Uterus (tissue), 2 donors: ENCODE results near the gene ZFAND3.

Experiments used
- CTCF ChIP-seq, 4 experiments: fragments of 200-600 bp in 2 of 4; fragments of 450-650 bp in 2 of 4; sonication (generic) in 2 of 4; IDR thresholded peaks; one replicate each; pipeline ENCODE4 v1.5.1; 2016 to 2019; ENCODE audit warnings: antibody characterized with exemption in 4 of 4, mild to moderate bottlenecking in 2 of 4, moderate library complexity in 1 of 4
- POLR2A ChIP-seq, 2 donors: fragments of 450-650 bp; IDR thresholded peaks; one replicate each; pipeline ENCODE4 v1.6.1; 2016; ENCODE audit warnings: antibody characterized with exemption in 2 of 2, mild to moderate bottlenecking in 1 of 2, moderate library complexity in 1 of 2

- TF ChIP-seq CTCF (IDR thresholded peaks at IDR 0.05) = no peak
- no peak for TF ChIP-seq POLR2A (IDR thresholded peaks at IDR 0.05)
Measured at GRCh38 chr6:38032797-38033196, 213.3 kb downstream of the ZFAND3 start.
